ENCODE measurements around the gene NFIB.

DNA sequence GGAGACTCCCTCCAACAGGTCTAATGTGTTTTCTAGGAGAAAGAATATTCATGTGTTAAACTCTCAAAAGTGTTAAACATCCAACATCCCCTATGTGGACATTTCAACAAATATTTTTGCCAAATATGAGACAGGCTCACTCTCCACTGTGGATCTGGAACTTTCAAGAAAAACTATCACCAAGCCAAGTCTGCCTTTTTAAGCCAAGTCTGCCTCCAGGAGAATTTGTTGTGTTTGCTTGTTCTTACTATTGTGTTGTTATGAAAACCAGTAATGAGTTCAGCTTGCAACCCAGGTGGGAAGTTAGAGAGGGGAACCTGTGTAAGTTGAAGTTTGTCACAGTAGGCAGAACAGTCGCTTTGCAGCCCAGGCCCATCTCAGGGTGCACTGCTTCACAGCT is 228.1 kb downstream of the NFIB start:
- TF ChIP-seq SUZ12 (IDR thresholded peaks at IDR 0.05) (no peak), TARDBP (IDR thresholded peaks at IDR 0.05) (no peak), BHLHE40 (IDR thresholded peaks at IDR 0.05; ENCODE audit: borderline replicate concordance) (no peak), FOXM1 (IDR thresholded peaks at IDR 0.05; ENCODE audit: borderline replicate concordance) (no peak), ZNF384 (IDR thresholded peaks at IDR 0.05) (no peak), ELF4 (IDR thresholded peaks at IDR 0.05) (no peak), SP1 (IDR thresholded peaks at IDR 0.05) (no peak), NFRKB (IDR thresholded peaks at IDR 0.05) (no peak), L3MBTL2 (conservative IDR thresholded peaks at IDR 0.05) (no peak), FOXK2 (IDR thresholded peaks at IDR 0.05) (no peak), HDGF (IDR thresholded peaks at IDR 0.05; ENCODE audit: borderline replicate concordance) (no peak), PKNOX1 (IDR thresholded peaks at IDR 0.05) (no peak)

Measured in HEK293T (cell line).